Stimulated activated CD4-positive, alpha-beta T cell treated with anti-CD3 and anti-CD28 coated beads, Interleukin-4, amount 100 ng/mL, for 4 hours (primary cell): Measurements from ENCODE around the gene SMIM28.

Experiments used
- DNase-seq, 2 experiments: peaks; one replicate each; pipeline ENCODE4 v3.0.0-alpha.2; 2020

The SMIM28 gene

GRCh38 chr6:138431256-138432062 lies 53.8 kb downstream of the SMIM28 start:
- DNase-seq: no peak

- no peak for DNase-seq
Measured at GRCh38 chr6:138432063-138432356, 54.3 kb downstream of the SMIM28 start.
